ENCODE measurements around the gene PRPSAP2.
A peak's percentile ranks its signal among the peaks of the same experiment; 100 is the strongest.
"Not testable (repeated sequence)": the region's sequence is repeated elsewhere in the genome, so short reads cannot be mapped to it uniquely, and the experiment has no call there.

The PRPSAP2 gene

GRCh38 chr17:18857864-18858566 lies at the start of gene PRPSAP2:
TSS of gene PRPSAP2 (plus strand) at chr17:18858131. CDS start at chr17:18865834, 7,703 bp downstream.
- peak; percentile 95 for DNase-seq (ENCODE audit: low spot score)

- DNase-seq (ENCODE audit: low spot score) = not testable (repeated sequence)
Observed at GRCh38 chr17:18815924-18816323, 42.0 kb upstream of the PRPSAP2 start.

GRCh38 chr17:18816489-18817371 lies 41.2 kb upstream of the PRPSAP2 start:
- peak; percentile 75 for DNase-seq (ENCODE audit: low spot score)

- not testable (repeated sequence) for DNase-seq (ENCODE audit: low spot score)
Observed at GRCh38 chr17:18821430-18821829, 36.5 kb upstream of the PRPSAP2 start.

GRCh38 chr17:18827613-18828012 lies 30.3 kb upstream of the PRPSAP2 start:
- not testable (repeated sequence) for DNase-seq (ENCODE audit: low spot score)

GRCh38 chr17:18848501-18848900 lies 9.4 kb upstream of the PRPSAP2 start:
- no peak for DNase-seq (ENCODE audit: low spot score)

GRCh38 chr17:18850679-18851078 lies 7.3 kb upstream of the PRPSAP2 start:
- DNase-seq (ENCODE audit: low spot score) = no peak

- no peak for DNase-seq (ENCODE audit: low spot score)
Observed at GRCh38 chr17:18851201-18851600, 6.7 kb upstream of the PRPSAP2 start.

GRCh38 chr17:18854956-18855355 lies 3.0 kb upstream of the PRPSAP2 start:
- no peak for DNase-seq (ENCODE audit: low spot score)

GRCh38 chr17:18855831-18856569 lies 1.9 kb upstream of the PRPSAP2 start:
- peak; percentile 90 for DNase-seq (ENCODE audit: low spot score)

- no peak for DNase-seq (ENCODE audit: low spot score)
Observed at GRCh38 chr17:18856570-18856915, 1.4 kb upstream of the PRPSAP2 start.

- DNase-seq (ENCODE audit: low spot score) = no peak
Observed at GRCh38 chr17:18858567-18859245, 775 bp downstream of the PRPSAP2 start.

GRCh38 chr17:18859256-18859655 lies 1.3 kb downstream of the PRPSAP2 start:
- no peak for DNase-seq (ENCODE audit: low spot score)

- peak; percentile 43 for DNase-seq (ENCODE audit: low spot score)
Observed at GRCh38 chr17:18860161-18860972, 2.4 kb downstream of the PRPSAP2 start.

- DNase-seq (ENCODE audit: low spot score) = no peak
Observed at GRCh38 chr17:18862011-18862410, 4.1 kb downstream of the PRPSAP2 start.

GRCh38 chr17:18864996-18865395 lies 7.1 kb downstream of the PRPSAP2 start:
- DNase-seq (ENCODE audit: low spot score) = not testable (repeated sequence)

- DNase-seq (ENCODE audit: low spot score) = no peak
Observed at GRCh38 chr17:18866866-18867813, 9.2 kb downstream of the PRPSAP2 start.

- DNase-seq (ENCODE audit: low spot score) = no peak
Observed at GRCh38 chr17:18877104-18877645, 19.2 kb downstream of the PRPSAP2 start.

GRCh38 chr17:18888766-18889290 lies 30.9 kb downstream of the PRPSAP2 start:
- DNase-seq (ENCODE audit: low spot score) = no peak

All from CD4-positive, alpha-beta T cell treated with Interleukin-2 at 100 ng/mL for 4 hours (primary cell).